Endometrial microvascular endothelial cells (primary cell): ENCODE measurements around the gene RNF6. TPM values are rescaled to one million over a fixed set of nuclear protein-coding genes. Genes with fewer than 3 reads are reported as not detected.

Experiments used
- in situ Hi-C: cut with HindIII; loops from 2 replicates; pipeline ENCODE4 v1.10.0; 2017; ENCODE audit warnings: low sequenced_read_pairs, low pct_unique_long_range_greater_than_20kb; ENCODE audit errors: inconsistent ontology term
- total RNA-seq: library from RNA; depleted of rRNA; stranded (reverse); fragments of >200 nt; gene quantifications from one replicate; pipeline ENCODE4 v1.2.3, GENCODE V29; 2015; ENCODE audit errors: inconsistent ontology term

RNF6 gene
- total RNA-seq, 1 donor from 2014 or later: 23.6 TPM

GRCh38 chr13:26228096-26228495, 6.0 kb upstream of the RNF6 start:
- in situ Hi-C loops: no loop called here

GRCh38 chr13:26227166-26227971, 5.3 kb upstream of the RNF6 start:
- in situ Hi-C loops: no loop called here

GRCh38 chr13:26225896-26226617, 3.9 kb upstream of the RNF6 start:
- in situ Hi-C loops: no loop called here

- in situ Hi-C loops: no loop called here
These were observed 469 bp upstream of the RNF6 start for GRCh38 chr13:26222520-26223046.

GRCh38 chr13:26221399-26221720, 754 bp downstream of the RNF6 start:
- in situ Hi-C loops: no loop called here

DNA sequence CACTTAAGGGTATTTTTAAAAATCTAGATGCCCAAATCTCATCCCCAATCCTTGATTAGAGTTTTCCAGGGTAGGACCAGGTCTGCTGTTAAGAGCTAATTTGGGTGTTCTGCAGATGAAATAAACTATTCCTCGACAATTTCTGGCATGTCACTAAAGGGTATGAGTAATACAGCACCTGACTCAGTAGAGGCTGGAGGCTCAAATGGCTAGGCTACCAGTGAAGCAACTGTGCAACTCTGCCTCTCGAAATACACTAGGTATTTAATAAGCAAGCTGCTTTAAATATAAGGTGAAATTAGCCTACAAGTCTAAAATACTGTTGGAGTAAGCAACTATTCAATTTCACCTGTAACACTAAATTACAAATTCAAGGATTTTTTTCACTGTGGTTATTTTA, 1.5 kb downstream of the RNF6 start:
- in situ Hi-C loops: no loop called here

DNA sequence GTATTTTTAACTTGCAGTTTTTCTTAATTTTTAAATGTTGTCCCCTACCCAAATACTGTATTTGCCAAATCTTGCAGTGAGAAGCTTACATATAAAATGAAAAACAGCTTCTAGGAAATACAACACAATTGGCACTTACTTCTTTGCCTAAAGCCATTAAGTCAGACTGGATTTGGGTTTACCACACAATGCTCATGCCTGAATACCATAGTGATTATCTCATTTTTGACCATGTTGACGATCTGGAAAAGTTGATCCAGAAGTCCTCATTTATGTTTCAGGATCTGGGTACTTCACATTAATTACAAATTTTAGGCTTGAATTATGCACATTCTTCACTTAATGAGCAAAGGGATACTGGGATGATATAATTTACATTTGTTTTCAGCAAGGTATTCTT, 2.4 kb downstream of the RNF6 start:
- in situ Hi-C loops: no loop called here

DNA sequence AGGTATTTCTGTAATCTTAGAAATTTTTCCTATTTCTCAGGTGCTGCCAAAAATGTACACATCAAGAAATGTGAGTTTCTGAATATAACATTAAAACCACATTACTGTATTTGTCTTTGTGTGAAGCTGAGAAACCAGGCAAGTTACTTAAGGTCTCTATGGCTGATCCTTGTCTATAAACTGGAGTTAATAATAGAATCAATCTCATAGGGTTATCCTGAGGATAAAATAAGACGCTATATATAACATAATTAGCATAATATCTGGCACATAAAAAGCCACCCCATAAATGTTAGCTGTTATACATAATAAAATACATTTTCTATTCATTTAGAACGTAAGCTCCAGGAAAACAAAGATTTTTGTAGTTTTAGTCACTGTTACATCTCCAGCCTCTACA, 6.1 kb downstream of the RNF6 start:
- in situ Hi-C loops: no loop called here

DNA sequence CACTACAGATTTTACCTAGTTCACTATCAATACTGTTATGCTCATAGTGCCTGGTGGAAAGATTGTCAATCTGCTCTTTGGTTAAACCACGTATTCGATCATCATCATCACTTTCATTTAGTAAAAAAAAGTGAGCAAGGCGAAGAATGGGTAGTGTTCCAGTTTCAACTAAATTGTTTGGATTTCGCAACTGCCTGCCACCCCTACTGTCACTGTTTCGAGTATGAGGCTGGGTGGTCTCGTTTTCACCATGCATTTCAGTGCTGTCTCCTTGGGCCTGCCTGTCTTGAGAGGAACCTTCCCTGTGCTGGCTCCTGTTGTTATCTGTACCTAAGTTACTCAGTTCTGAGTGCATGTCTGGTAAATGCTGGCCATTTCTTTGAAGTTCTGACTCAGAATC, 8.1 kb downstream of the RNF6 start:
- in situ Hi-C loops: no loop called here

DNA sequence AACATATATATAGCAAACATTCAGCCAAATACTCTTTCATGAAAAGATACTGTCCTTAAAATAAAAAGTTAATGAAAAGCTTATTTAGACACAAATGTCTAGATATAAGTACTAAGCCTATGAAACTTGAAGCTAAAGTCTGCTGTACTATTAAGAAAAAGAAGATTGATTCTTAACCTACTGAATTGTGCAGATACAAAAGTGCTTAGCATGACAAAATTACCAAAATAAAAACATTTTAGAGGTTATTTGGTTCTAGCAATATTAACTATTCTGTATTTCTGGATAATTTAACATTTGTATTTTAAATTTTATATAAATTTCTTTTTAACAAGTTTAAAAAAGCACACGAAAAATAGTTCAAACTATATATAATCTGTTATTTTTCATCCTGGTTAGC, 8.8 kb downstream of the RNF6 start:
- in situ Hi-C loops: no loop called here

DNA sequence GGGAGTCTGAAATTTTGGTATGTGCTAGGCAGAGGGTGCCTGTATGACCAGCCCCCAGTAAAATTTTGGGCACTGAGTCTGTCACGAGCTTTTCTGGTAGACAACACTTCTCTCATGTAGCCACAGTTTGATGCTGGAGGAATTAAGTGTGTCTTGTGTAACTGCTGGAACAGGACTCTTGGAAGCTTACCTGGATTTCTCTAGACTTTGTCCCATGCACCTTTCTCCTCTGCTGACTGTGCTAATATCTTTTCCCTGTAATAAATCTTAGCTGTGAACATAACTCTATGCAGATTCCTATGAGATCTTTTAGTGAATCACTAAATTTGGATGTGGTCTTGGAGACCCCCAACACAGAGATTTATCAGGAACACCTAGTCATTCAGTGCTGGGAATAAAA, 13.8 kb downstream of the RNF6 start:
- in situ Hi-C loops: no loop called here

DNA sequence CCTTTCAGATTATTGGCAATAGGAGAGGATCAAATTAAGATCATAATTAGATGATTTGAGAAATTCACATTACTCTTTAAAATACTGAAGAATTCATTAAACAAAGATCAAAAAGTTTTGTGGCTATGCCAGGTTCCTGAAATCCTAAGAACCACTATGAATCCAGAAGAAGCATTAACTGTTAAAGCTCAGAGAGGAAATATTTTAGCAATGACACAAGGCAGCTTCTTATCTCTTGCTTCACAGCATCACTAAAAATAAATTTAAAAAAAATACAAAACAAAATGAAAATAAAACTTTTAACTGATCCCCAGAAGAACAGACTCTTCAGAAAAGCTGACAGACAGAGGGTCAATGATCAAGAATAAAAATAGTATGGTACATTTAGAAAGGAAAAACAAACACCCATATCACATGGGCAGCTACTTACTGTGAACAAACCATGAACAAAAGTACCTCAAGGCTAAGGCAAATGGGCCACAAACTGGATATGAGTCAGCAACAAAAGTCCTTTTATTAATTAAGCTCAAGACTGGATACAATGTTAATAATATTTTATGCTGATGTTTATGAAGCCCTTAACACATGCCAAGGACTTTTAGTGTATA, 19.6 kb downstream of the RNF6 start:
- in situ Hi-C loops: no loop called here

GRCh38 chr13:26200811-26201210, 21.3 kb downstream of the RNF6 start:
- in situ Hi-C loops: no loop called here

DNA sequence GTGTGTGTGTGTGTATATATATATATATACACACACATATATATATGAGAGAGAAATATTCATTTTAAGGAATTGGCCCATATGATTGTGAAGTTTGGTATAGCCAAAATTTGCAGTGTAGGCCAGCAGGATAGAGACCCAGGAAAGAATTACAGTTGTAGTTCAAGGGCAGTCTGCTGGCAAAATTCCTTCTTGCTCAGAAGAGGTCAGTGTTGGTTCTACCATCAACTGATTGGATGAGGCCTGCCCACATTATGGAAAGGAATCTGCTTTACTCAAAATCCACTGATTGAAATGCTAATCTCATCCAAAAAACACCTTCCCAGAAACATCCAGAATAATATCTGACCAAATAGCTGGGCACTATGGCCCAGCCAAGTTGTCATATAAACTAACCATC, 24.0 kb downstream of the RNF6 start:
- in situ Hi-C loops: loop anchor here (25.0 kb wide), 1 partner anchor 289 kb away; no protein-coding TSS in a partner anchor

- in situ Hi-C loops: loop anchor here (25.0 kb wide), 1 partner anchor 290 kb away; no protein-coding TSS in a partner anchor
These were observed 24.8 kb downstream of the RNF6 start for GRCh38 chr13:26197298-26197697.

DNA sequence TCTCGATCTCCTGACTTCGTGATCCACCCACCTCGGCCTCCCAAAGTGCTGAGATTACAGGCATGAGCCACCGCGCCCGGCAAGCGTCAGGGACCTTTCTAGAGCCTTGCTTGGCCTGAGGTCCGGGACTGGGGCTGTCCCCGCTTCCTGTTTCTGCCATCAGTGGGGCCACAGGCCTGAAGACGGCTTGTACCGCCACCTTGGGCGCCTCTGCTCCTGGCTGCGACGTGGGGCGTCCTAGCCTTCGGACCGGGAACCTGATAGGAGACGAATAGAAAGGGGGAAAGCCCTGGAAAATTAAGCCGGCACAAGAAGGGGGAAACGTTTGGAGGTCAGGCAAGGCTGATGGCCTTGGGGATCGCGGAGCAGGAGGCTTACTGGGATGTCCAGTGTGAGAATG, 35.1 kb downstream of the RNF6 start:
- in situ Hi-C loops: loop anchor here (25.0 kb wide), 1 partner anchor 300 kb away; no protein-coding TSS in a partner anchor

DNA sequence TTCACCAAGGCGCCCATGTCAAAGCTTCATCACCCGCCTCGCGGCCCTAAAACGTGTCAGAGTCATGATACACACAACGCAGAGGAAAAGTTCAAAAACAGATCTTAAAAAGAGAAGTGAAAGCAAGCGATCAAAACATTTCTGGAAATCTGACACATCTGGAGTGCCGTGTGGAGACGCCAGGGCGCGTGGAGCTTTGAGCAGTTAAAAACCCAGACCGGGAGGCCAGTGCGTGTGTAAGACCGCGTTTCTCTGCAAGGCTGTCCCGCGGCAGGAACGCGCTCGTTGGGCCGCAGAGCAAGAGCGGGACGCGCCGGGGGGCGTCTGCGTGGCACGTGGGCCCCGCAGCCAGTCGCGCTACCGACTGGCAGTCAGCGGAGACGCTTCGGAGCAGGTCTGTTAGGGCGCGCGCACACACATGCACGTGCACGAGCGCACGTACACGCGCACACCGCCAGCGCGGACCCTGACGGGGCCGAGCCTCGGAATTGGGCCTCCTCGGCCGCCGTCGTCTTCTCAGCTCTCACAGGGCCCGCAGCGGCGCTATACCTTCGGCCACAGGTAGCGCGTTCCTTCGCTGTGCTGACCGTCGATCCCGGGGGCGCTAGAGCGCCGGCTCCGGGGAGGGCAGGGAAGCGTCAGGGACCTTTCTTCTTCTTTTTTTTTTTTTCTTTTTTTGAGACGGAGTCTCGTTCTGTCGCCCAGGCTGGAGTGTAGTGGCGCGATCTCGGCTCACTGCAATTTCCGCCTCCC, 35.8 kb downstream of the RNF6 start:
- in situ Hi-C loops: loop anchor here (25.0 kb wide), 1 partner anchor 301 kb away; no protein-coding TSS in a partner anchor

- in situ Hi-C loops: loop anchor here (25.0 kb wide), 1 partner anchor 302 kb away; no protein-coding TSS in a partner anchor
These were observed 36.4 kb downstream of the RNF6 start for GRCh38 chr13:26185720-26186117.

- in situ Hi-C loops: loop anchor here (25.0 kb wide), 1 partner anchor 302 kb away; no protein-coding TSS in a partner anchor
These were observed 37.3 kb downstream of the RNF6 start for GRCh38 chr13:26184791-26185250.
